Thyroid gland (tissue), 4 donors: ENCODE results near the gene AAK1. TPM values are rescaled to one million over a fixed set of nuclear protein-coding genes. Genes with fewer than 3 reads are reported as not detected.
"Not testable (repeated sequence)": the region's sequence is repeated elsewhere in the genome, so short reads cannot be mapped to it uniquely, and the experiment has no call there.

Source experiments
- DNase-seq, 2 donors: peaks; one replicate each; pipeline ENCODE4 v3.0.0-alpha.2; 2019
- H3K27ac ChIP-seq, 3 donors: fragments of 200-600 bp; sonication (generic); 1 replicate in 2 of 3; 2 replicates in 1 of 3; pipeline ENCODE4 v1.5.1; 2016 to 2019; ENCODE audit warnings: mild to moderate bottlenecking in 1 of 3, moderate library complexity in 1 of 3
- H3K27me3 ChIP-seq: fragments of 200-600 bp; sonication (generic); one replicate; pipeline ENCODE4 v1.5.1; 2019
- H3K36me3 ChIP-seq, 2 donors: fragments of 200-600 bp; sonication (generic); one replicate each; pipeline ENCODE4 v1.5.1; 2016 to 2019
- H3K4me1 ChIP-seq, 2 donors: fragments of 200-600 bp; sonication (generic); one replicate each; pipeline ENCODE4 v1.5.1; 2017 to 2019
- H3K4me3 ChIP-seq, 3 donors: fragments of 200-600 bp; sonication (generic); replicated peaks in 1 of 3; 1 replicate in 2 of 3; 2 replicates in 1 of 3; pipeline ENCODE4 v1.5.1; 2016; ENCODE audit warnings: mild to moderate bottlenecking in 1 of 3
- H3K9me3 ChIP-seq: fragments of 200-600 bp; sonication (generic); one replicate; pipeline ENCODE4 v1.5.1; 2017
- CTCF ChIP-seq, 6 experiments: fragments of 200-600 bp in 3 of 6; fragments of 450-650 bp in 3 of 6; sonication (generic) in 3 of 6; IDR thresholded peaks; one replicate each; pipeline ENCODE4 v1.5.1; 2016 to 2019; ENCODE audit warnings: antibody characterized with exemption in 6 of 6, mild to moderate bottlenecking in 2 of 6, inconsistent platforms in 1 of 6, moderate library complexity in 1 of 6
- POLR2A ChIP-seq, 2 donors: fragments of 450-650 bp; IDR thresholded peaks; one replicate each; pipeline ENCODE4 v1.6.1; 2017; ENCODE audit warnings: antibody characterized with exemption in 2 of 2, mild to moderate bottlenecking in 2 of 2, moderate library complexity in 1 of 2
- WGBS, 2 donors: methylation state at CpG; one replicate each; pipeline ENCODE4 v1.1.5; 2017; 5-methylcytosine and 5-hydroxymethylcytosine counted together
- intact Hi-C: fragments of 100-400 bp; cut with DNase I; formaldehyde crosslinking; loops from one replicate; pipeline ENCODE4 v1.15.1; 2023
- total RNA-seq, 4 donors: library from RNA; depleted of rRNA; stranded (reverse); fragments of >200 nt; gene quantifications; one replicate each; pipeline ENCODE4 v1.2.3, GENCODE V29; 2016

The AAK1 gene
- total RNA-seq, 4 donors from 2014 or later: 82.0 to 174 (median 144) TPM

DNA sequence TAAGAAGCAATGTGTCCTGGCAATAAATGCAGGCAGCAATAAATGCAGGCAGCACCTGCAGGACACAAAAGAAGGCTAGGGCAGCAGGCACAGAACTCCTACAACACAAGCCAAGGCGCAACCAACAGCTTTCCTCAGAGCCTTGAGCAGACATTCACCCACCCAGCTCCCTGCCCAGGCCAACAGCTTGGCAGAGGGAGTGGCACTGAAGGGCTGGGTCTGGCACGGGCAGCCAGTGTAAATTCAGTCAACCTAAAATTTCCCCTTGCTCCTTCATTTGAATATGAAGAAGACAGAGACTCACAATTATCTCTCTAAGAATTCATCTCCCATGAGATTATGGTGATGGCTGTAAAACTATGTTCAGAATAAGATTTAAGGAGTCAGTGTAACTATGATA is 35.4 kb downstream of the AAK1 start:
- Histone ChIP-seq H3K4me1 (peaks cover 31 to 48% of the 10 kb centered on the region in 2 donors), H3K27ac (peak overlapping the region in 2 of 3 donors; percentile 70 to 78), H3K36me3 (no peaks in the 10 kb centered on the region), H3K9me3 (no peaks in the 10 kb centered on the region), H3K27me3 (no peaks in the 10 kb centered on the region), H3K4me3 (no peak overlapping the region)
- intact Hi-C loops: no loop called here
- DNase-seq: peak; percentile 68 to 72
- TF ChIP-seq CTCF (IDR thresholded peaks at IDR 0.05) (no peak), POLR2A (IDR thresholded peaks at IDR 0.05) (no peak)
- WGBS, 2 donors: 25 to 39% methylated on average over 2 of the region's 2 CpGs

- H3K9me3 ChIP-seq, H3K4me3 ChIP-seq, H3K27me3 ChIP-seq, intact Hi-C loops, H3K36me3 ChIP-seq: not testable (repeated sequence)
- Histone ChIP-seq H3K4me1 (peaks cover 31 to 50% of the 10 kb centered on the region in 2 donors), H3K27ac (peak overlapping the region; percentile 24 to 78 (median 70))
- WGBS, 2 donors: 42 to 43% methylated on average over 7 of the region's 7 CpGs
- DNase-seq: peak; percentile 86 to 90
These were observed 36.8 kb downstream of the AAK1 start for GRCh38 chr2:69606771-69607170.

GRCh38 chr2:69605284-69605683 is 38.3 kb downstream of the AAK1 start:
- Histone ChIP-seq H3K4me3 (no peak overlapping the region), H3K4me1 (peaks cover 40 to 60% of the 10 kb centered on the region in 2 donors), H3K9me3 (no peaks in the 10 kb centered on the region), H3K27ac (peak overlapping the region in 1 of 3 donors; percentile 71), H3K27me3 (no peaks in the 10 kb centered on the region), H3K36me3 (no peaks in the 10 kb centered on the region)
- TF ChIP-seq CTCF (IDR thresholded peaks at IDR 0.05): no peak
- TF ChIP-seq POLR2A (IDR thresholded peaks at IDR 0.05): no peak
- intact Hi-C loops: no loop called here
- 96 to 97% methylated on average over 4 of the region's 4 CpGs for WGBS, 2 donors
- no peak for DNase-seq

- intact Hi-C loops: no loop called here
- peaks cover 40 to 60% of the 10 kb centered on the region in 2 donors for H3K4me1 ChIP-seq
These were observed 38.7 kb downstream of the AAK1 start for GRCh38 chr2:69604836-69605235.

GRCh38 chr2:69604026-69604678 is 39.4 kb downstream of the AAK1 start:
- no peaks in the 10 kb centered on the region for H3K36me3 ChIP-seq
- H3K4me1 ChIP-seq: peaks cover 40 to 58% of the 10 kb centered on the region in 2 donors
- H3K27ac ChIP-seq: peak overlapping the region in 2 of 3 donors; percentile 33 to 71
- H3K4me3 ChIP-seq: no peak overlapping the region
- H3K9me3 ChIP-seq: no peaks in the 10 kb centered on the region
- WGBS, 2 donors: 73 to 79% methylated on average over 6 of the region's 6 CpGs
- no peak for DNase-seq
- TF ChIP-seq CTCF (IDR thresholded peaks at IDR 0.05): no peak
- TF ChIP-seq POLR2A (IDR thresholded peaks at IDR 0.05): no peak
- intact Hi-C loops: no loop called here
- H3K27me3 ChIP-seq: no peaks in the 10 kb centered on the region

More at GRCh38 chr2:69604836-69605235, 38.7 kb downstream of the AAK1 start:
- DNase-seq: no peak
- H3K9me3 ChIP-seq: no peaks in the 10 kb centered on the region
- no peaks in the 10 kb centered on the region for H3K27me3 ChIP-seq
- WGBS, 2 donors: 66 to 70% methylated on average over 1 of the region's 1 CpG
- TF ChIP-seq CTCF (IDR thresholded peaks at IDR 0.05) (no peak), POLR2A (IDR thresholded peaks at IDR 0.05) (no peak)
- no peaks in the 10 kb centered on the region for H3K36me3 ChIP-seq
- no peak overlapping the region for H3K4me3 ChIP-seq
- H3K27ac ChIP-seq: peak overlapping the region in 2 of 3 donors; percentile 13 to 71
